WTC11 (cell line): ENCODE data around the gene PRRT1. TPM values are rescaled to one million over a fixed set of nuclear protein-coding genes. Genes with fewer than 3 reads are reported as not detected.

Experiments
- ATAC-seq: fragments of 200-7000 bp; cut with Tn5 transposase; 2 replicates; pipeline ENCODE4 v1.10.0; 2021; ENCODE audit warnings: mild to moderate bottlenecking, moderate library complexity
- CTCF ChIA-PET: fragments of 300-600 bp; sonication (Branson Sonifier 250); formaldehyde crosslinking; loops from one replicate; lab custom pipeline; 2021; ENCODE audit warnings: antibody characterized with exemption; lab: Charles Lee
- POLR2A ChIA-PET: fragments of 350-600 bp; sonication (Branson Sonifier 250); formaldehyde crosslinking; loops from one replicate; lab custom pipeline; 2021; ENCODE audit warnings: antibody characterized with exemption; lab: Charles Lee
- DNase-seq: peaks from one replicate; pipeline ENCODE4 v3.0.0; 2021; ENCODE audit warnings: low spot score
- H3K27ac Mint-ChIP-seq: 2 replicates; pipeline ENCODE4 v1.8.0; 2021; ENCODE audit warnings: mixed read lengths
- H3K27me3 Mint-ChIP-seq: 2 replicates; pipeline ENCODE4 v1.8.0; 2021; ENCODE audit warnings: low read depth, mild to moderate bottlenecking, moderate library complexity, mixed read lengths
- H3K36me3 Mint-ChIP-seq: 2 replicates; pipeline ENCODE4 v1.8.0; 2021; ENCODE audit warnings: mixed read lengths
- H3K4me1 Mint-ChIP-seq: 2 replicates; pipeline ENCODE4 v1.8.0; 2022; ENCODE audit warnings: mixed read lengths
- H3K4me3 Mint-ChIP-seq: 2 replicates; pipeline ENCODE4 v1.8.0; 2021; ENCODE audit warnings: mild to moderate bottlenecking, moderate library complexity, mixed read lengths
- H3K9me3 Mint-ChIP-seq: 2 replicates; pipeline ENCODE4 v1.8.0; 2021; ENCODE audit warnings: mixed read lengths
- CREB1 ChIP-seq: sonication (generic); formaldehyde crosslinking; IDR thresholded peaks from 2 replicates; pipeline ENCODE4 v1.8.0; 2023; ENCODE audit warnings: mild to moderate bottlenecking, missing genetic modification reagents
- CREM ChIP-seq: sonication (generic); formaldehyde crosslinking; IDR thresholded peaks from 2 replicates; pipeline ENCODE4 v1.8.1; 2022; ENCODE audit warnings: mild to moderate bottlenecking, missing genetic modification reagents, moderate library complexity
- ESRRA ChIP-seq: sonication (generic); formaldehyde crosslinking; IDR thresholded peaks from 2 replicates; pipeline ENCODE4 v1.8.1; 2022; ENCODE audit warnings: mild to moderate bottlenecking, missing genetic modification reagents, borderline replicate concordance
- ETV6 ChIP-seq: sonication (generic); formaldehyde crosslinking; IDR thresholded peaks from 2 replicates; pipeline ENCODE4 v1.8.1; 2022; ENCODE audit warnings: mild to moderate bottlenecking, missing genetic modification reagents
- JUN ChIP-seq: sonication (generic); formaldehyde crosslinking; IDR thresholded peaks from 2 replicates; pipeline ENCODE4 v1.8.0; 2023; ENCODE audit warnings: mild to moderate bottlenecking, missing genetic modification reagents
- KAT7 ChIP-seq: sonication (generic); formaldehyde crosslinking; IDR thresholded peaks from 2 replicates; pipeline ENCODE4 v1.8.1; 2023; ENCODE audit warnings: missing genetic modification reagents, mild to moderate bottlenecking, borderline replicate concordance
- NFYB ChIP-seq: sonication (generic); formaldehyde crosslinking; conservative IDR thresholded peaks from 2 replicates; pipeline ENCODE4 v1.8.0; 2022; ENCODE audit warnings: low read depth, missing genetic modification reagents
- NR1H2 ChIP-seq: sonication (generic); formaldehyde crosslinking; IDR thresholded peaks from 2 replicates; pipeline ENCODE4 v1.9.0; 2021; ENCODE audit warnings: mild to moderate bottlenecking, moderate library complexity, missing genetic modification reagents
- RORB ChIP-seq: fragments of 250-450 bp; sonication (Bioruptor Pico); IDR thresholded peaks from 2 replicates; pipeline ENCODE4 v1.9.0; 2021; ENCODE audit warnings: mild to moderate bottlenecking
- SMAD4 ChIP-seq: sonication (generic); formaldehyde crosslinking; IDR thresholded peaks from 2 replicates; pipeline ENCODE4 v1.8.0; 2022; ENCODE audit warnings: mild to moderate bottlenecking, missing genetic modification reagents
- TEAD4 ChIP-seq: sonication (generic); formaldehyde crosslinking; IDR thresholded peaks from 2 replicates; pipeline ENCODE4 v1.8.0; 2022; ENCODE audit warnings: mild to moderate bottlenecking, missing genetic modification reagents
- TP53 ChIP-seq: sonication (generic); formaldehyde crosslinking; IDR thresholded peaks from 2 replicates; pipeline ENCODE4 v1.8.1; 2023; ENCODE audit warnings: mild to moderate bottlenecking, missing genetic modification reagents
- ZBTB21 ChIP-seq: sonication (generic); formaldehyde crosslinking; IDR thresholded peaks from 2 replicates; pipeline ENCODE4 v1.8.1; 2023; ENCODE audit warnings: mild to moderate bottlenecking, missing genetic modification reagents, borderline replicate concordance
- ZNF138 ChIP-seq: sonication (generic); formaldehyde crosslinking; conservative IDR thresholded peaks from 2 replicates; pipeline ENCODE4 v1.8.1; 2022; ENCODE audit warnings: mild to moderate bottlenecking, moderate library complexity, missing genetic modification reagents
- ZNF317 ChIP-seq: sonication (generic); formaldehyde crosslinking; IDR thresholded peaks from 2 replicates; pipeline ENCODE4 v1.8.1; 2023; ENCODE audit warnings: low read depth, mild to moderate bottlenecking, moderate library complexity, missing genetic modification reagents, borderline replicate concordance
- total RNA-seq: library from RNA; stranded (reverse); gene quantifications from 3 replicates; pipeline ENCODE4 v1.2.3, GENCODE V29; 2021
- TF ChIP-seq, protein P1 (sequence below): fragments of 250-450 bp; sonication (Bioruptor Pico); IDR thresholded peaks from 2 replicates; pipeline ENCODE4 v1.9.0; 2021; ENCODE audit warnings: mild to moderate bottlenecking
- TF ChIP-seq, protein P2 (sequence below): sonication (generic); formaldehyde crosslinking; conservative IDR thresholded peaks from 2 replicates; pipeline ENCODE4 v1.8.1; 2023; ENCODE audit warnings: mild to moderate bottlenecking, low read depth, missing genetic modification reagents, moderate library complexity
- TF ChIP-seq, protein P3 (sequence below): sonication (generic); formaldehyde crosslinking; IDR thresholded peaks from 2 replicates; pipeline ENCODE4 v1.8.0; 2022; ENCODE audit warnings: mild to moderate bottlenecking, missing genetic modification reagents
- TF ChIP-seq, protein P4 (sequence below): sonication (generic); formaldehyde crosslinking; IDR thresholded peaks from 2 replicates; pipeline ENCODE4 v1.8.1; 2023; ENCODE audit warnings: mild to moderate bottlenecking, missing genetic modification reagents, moderate library complexity
- TF ChIP-seq, protein P5 (sequence below): sonication (generic); formaldehyde crosslinking; IDR thresholded peaks from 2 replicates; pipeline ENCODE4 v1.8.1; 2023; ENCODE audit warnings: mild to moderate bottlenecking, missing genetic modification reagents, borderline replicate concordance
- TF ChIP-seq, protein P6 (sequence below): sonication (generic); formaldehyde crosslinking; IDR thresholded peaks from 2 replicates; pipeline ENCODE4 v1.8.0; 2023; ENCODE audit warnings: mild to moderate bottlenecking, missing genetic modification reagents
- TF ChIP-seq, protein P7 (sequence below): sonication (generic); formaldehyde crosslinking; IDR thresholded peaks from 2 replicates; pipeline ENCODE4 v1.8.1; 2023; ENCODE audit warnings: mild to moderate bottlenecking, moderate library complexity, missing genetic modification reagents

PRRT1 gene
- total RNA-seq, 1 experiment from 2014 or later: 1.6 TPM

DNA sequence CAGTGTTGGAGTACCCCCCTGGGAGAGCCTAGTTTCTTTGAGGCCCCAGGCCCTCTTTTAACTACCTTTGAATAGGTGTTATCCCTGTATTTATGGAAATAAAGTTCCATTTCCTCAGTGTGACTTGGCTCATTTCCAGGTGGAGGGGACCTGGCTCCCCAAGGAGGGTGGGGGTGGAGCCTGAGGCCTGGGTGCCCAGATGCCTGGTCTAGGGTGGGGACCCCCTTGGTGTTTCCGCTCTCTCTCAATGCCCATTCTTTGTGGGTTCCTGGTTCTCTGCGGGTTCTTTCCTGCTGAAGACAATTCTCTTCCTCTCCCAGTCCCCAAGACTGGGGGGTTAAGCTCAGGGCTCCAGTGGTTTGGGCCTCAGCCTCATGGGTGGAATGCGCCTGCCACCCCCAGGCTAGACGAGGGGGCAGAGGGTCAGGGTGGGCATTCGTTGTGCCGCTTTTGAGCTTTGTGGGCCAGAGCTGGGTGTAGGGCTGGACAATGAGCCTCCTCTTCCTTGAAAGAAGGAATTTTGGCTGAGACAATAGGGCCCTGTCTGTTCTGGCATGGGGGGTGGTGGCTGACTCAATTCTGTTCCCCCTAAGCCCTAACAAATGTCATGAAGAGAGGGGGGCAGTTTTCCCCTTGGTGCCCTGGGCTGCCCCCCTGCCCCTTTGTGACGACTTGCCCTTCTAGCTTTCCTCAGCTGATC lies 12.0 kb upstream of the PRRT1 start (continued):
- TF ChIP-seq, protein P1, sequence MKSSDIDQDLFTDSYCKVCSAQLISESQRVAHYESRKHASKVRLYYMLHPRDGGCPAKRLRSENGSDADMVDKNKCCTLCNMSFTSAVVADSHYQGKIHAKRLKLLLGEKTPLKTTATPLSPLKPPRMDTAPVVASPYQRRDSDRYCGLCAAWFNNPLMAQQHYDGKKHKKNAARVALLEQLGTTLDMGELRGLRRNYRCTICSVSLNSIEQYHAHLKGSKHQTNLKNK (CRISPR knock-in tag): no peak
- no peak for TF ChIP-seq ZBTB21 (CRISPR knock-in tag)
- TF ChIP-seq, protein P2, sequence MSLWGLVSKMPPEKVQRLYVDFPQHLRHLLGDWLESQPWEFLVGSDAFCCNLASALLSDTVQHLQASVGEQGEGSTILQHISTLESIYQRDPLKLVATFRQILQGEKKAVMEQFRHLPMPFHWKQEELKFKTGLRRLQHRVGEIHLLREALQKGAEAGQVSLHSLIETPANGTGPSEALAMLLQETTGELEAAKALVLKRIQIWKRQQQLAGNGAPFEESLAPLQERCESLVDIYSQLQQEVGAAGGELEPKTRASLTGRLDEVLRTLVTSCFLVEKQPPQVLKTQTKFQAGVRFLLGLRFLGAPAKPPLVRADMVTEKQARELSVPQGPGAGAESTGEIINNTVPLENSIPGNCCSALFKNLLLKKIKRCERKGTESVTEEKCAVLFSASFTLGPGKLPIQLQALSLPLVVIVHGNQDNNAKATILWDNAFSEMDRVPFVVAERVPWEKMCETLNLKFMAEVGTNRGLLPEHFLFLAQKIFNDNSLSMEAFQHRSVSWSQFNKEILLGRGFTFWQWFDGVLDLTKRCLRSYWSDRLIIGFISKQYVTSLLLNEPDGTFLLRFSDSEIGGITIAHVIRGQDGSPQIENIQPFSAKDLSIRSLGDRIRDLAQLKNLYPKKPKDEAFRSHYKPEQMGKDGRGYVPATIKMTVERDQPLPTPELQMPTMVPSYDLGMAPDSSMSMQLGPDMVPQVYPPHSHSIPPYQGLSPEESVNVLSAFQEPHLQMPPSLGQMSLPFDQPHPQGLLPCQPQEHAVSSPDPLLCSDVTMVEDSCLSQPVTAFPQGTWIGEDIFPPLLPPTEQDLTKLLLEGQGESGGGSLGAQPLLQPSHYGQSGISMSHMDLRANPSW: no peak
- TF ChIP-seq, protein P3, sequence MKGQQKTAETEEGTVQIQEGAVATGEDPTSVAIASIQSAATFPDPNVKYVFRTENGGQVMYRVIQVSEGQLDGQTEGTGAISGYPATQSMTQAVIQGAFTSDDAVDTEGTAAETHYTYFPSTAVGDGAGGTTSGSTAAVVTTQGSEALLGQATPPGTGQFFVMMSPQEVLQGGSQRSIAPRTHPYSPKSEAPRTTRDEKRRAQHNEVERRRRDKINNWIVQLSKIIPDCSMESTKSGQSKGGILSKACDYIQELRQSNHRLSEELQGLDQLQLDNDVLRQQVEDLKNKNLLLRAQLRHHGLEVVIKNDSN (CRISPR knock-in tag): no peak
- TF ChIP-seq TP53 (CRISPR knock-in tag): no peak
- TF ChIP-seq, protein P4, sequence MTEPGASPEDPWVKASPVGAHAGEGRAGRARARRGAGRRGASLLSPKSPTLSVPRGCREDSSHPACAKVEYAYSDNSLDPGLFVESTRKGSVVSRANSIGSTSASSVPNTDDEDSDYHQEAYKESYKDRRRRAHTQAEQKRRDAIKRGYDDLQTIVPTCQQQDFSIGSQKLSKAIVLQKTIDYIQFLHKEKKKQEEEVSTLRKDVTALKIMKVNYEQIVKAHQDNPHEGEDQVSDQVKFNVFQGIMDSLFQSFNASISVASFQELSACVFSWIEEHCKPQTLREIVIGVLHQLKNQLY (CRISPR knock-in tag): no peak

DNA sequence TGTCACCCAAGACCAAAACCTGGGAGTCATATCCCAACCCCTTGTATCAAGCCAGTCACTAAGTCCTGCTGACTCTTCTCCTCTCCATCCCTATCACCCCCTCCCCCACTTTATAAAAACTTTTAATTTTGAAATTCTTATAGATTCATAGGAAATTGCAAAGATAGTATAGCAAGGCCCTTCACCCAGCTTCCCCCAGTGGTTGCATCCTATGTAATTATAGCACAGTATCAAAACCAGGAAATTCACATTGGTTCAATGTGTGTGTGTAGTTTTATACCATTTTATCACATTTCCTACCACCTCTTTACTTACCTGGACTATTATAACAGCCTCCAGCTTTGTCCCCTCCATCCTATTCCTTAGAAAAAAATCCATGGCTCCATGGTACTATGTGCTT lies 6.3 kb upstream of the PRRT1 start:
- Mint-ChIP-seq H3K27ac (no peak overlapping the region), H3K27me3 (peaks cover under 1% of the 10 kb centered on the region), H3K4me1 (peaks cover 7% of the 10 kb centered on the region), H3K9me3 (no peaks in the 10 kb centered on the region), H3K36me3 (peaks cover 34% of the 10 kb centered on the region), H3K4me3 (no peak overlapping the region)
- TF ChIP-seq SMAD4 (no peak), JUN (no peak), RORB (no peak), NR1H2 (CRISPR knock-in tag) (no peak), CREM (CRISPR knock-in tag) (no peak), TEAD4 (CRISPR knock-in tag) (no peak), TP53 (CRISPR knock-in tag) (no peak), ESRRA (CRISPR knock-in tag) (no peak), ZNF138 (CRISPR knock-in tag) (no peak), KAT7 (CRISPR knock-in tag) (no peak), ZNF317 (CRISPR knock-in tag) (no peak), NFYB (CRISPR knock-in tag) (no peak), CREB1 (CRISPR knock-in tag) (no peak), ETV6 (no peak)
- TF ChIP-seq, protein P3 (CRISPR knock-in tag): no peak
- TF ChIP-seq, protein P5, sequence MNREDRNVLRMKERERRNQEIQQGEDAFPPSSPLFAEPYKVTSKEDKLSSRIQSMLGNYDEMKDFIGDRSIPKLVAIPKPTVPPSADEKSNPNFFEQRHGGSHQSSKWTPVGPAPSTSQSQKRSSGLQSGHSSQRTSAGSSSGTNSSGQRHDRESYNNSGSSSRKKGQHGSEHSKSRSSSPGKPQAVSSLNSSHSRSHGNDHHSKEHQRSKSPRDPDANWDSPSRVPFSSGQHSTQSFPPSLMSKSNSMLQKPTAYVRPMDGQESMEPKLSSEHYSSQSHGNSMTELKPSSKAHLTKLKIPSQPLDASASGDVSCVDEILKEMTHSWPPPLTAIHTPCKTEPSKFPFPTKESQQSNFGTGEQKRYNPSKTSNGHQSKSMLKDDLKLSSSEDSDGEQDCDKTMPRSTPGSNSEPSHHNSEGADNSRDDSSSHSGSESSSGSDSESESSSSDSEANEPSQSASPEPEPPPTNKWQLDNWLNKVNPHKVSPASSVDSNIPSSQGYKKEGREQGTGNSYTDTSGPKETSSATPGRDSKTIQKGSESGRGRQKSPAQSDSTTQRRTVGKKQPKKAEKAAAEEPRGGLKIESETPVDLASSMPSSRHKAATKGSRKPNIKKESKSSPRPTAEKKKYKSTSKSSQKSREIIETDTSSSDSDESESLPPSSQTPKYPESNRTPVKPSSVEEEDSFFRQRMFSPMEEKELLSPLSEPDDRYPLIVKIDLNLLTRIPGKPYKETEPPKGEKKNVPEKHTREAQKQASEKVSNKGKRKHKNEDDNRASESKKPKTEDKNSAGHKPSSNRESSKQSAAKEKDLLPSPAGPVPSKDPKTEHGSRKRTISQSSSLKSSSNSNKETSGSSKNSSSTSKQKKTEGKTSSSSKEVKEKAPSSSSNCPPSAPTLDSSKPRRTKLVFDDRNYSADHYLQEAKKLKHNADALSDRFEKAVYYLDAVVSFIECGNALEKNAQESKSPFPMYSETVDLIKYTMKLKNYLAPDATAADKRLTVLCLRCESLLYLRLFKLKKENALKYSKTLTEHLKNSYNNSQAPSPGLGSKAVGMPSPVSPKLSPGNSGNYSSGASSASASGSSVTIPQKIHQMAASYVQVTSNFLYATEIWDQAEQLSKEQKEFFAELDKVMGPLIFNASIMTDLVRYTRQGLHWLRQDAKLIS (CRISPR knock-in tag): no peak
- TF ChIP-seq, protein P6, sequence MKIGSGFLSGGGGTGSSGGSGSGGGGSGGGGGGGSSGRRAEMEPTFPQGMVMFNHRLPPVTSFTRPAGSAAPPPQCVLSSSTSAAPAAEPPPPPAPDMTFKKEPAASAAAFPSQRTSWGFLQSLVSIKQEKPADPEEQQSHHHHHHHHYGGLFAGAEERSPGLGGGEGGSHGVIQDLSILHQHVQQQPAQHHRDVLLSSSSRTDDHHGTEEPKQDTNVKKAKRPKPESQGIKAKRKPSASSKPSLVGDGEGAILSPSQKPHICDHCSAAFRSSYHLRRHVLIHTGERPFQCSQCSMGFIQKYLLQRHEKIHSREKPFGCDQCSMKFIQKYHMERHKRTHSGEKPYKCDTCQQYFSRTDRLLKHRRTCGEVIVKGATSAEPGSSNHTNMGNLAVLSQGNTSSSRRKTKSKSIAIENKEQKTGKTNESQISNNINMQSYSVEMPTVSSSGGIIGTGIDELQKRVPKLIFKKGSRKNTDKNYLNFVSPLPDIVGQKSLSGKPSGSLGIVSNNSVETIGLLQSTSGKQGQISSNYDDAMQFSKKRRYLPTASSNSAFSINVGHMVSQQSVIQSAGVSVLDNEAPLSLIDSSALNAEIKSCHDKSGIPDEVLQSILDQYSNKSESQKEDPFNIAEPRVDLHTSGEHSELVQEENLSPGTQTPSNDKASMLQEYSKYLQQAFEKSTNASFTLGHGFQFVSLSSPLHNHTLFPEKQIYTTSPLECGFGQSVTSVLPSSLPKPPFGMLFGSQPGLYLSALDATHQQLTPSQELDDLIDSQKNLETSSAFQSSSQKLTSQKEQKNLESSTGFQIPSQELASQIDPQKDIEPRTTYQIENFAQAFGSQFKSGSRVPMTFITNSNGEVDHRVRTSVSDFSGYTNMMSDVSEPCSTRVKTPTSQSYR (CRISPR knock-in tag): no peak
- TF ChIP-seq, protein P7, sequence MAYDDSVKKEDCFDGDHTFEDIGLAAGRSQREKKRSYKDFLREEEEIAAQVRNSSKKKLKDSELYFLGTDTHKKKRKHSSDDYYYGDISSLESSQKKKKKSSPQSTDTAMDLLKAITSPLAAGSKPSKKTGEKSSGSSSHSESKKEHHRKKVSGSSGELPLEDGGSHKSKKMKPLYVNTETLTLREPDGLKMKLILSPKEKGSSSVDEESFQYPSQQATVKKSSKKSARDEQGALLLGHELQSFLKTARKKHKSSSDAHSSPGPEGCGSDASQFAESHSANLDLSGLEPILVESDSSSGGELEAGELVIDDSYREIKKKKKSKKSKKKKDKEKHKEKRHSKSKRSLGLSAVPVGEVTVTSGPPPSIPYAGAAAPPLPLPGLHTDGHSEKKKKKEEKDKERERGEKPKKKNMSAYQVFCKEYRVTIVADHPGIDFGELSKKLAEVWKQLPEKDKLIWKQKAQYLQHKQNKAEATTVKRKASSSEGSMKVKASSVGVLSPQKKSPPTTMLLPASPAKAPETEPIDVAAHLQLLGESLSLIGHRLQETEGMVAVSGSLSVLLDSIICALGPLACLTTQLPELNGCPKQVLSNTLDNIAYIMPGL (CRISPR knock-in tag): no peak
- ChIA-PET POLR2A (no interaction called here), CTCF (interaction anchor here (1.4 kb wide), 1 partner anchor 9 kb away, joined by 3 read pairs; no protein-coding TSS in a partner anchor)
- ATAC-seq: no peak
- DNase-seq: no peak
